ENCODE measurements around the gene ETNK2.
"Not testable (repeated sequence)": the region's sequence is repeated elsewhere in the genome, so short reads cannot be mapped to it uniquely, and the experiment has no call there.

The ETNK2 gene

DNA sequence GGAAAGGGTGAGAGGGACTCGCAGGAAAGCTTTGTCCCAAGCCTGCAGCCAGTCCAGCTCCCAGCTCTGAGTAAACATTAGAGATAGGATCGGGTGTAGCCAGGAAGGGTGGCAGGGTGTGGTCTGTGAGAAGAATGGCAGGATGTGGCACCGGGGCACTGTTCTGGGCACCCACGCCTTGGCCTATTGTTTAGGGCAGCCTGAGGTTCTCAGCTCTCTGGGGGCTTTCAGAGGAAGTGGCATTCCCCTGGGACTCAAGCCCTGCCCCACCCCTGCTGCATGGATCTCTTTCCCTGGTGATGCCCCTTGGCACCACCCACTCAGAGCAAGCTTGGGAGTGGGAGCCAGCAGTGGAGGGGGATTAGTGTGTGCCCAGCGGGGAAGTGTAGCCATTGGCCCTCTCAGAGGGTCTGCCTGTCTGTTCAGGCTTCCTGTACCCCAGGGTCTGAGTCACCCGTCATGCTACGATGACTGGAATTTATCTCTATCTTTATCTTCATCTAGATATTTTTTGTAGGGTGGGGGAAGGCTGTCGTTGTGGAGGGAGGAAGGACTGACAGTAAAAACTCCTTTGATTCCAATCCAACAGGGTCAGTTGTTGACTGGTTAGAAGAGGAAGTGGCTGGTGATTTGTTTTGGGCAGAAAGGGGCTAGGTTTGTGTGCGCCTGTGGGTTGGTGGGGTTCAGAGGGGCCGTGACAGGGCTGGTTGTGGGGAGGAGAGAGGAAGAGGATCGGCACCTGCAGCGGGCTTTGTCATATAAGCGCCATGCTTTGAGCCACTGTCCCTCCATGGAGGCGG is 47.3 kb downstream of the ETNK2 start:
- no peak overlapping the region for H3K4me3 ChIP-seq (ENCODE audit: low read depth, low read length)
- TF ChIP-seq CTCF (IDR thresholded peaks at IDR 0.05; ENCODE audit: low read depth, low read length), result no peak

GRCh38 chr1:204103431-204103741 is 48.5 kb downstream of the ETNK2 start:
- no peak for TF ChIP-seq CTCF (IDR thresholded peaks at IDR 0.05; ENCODE audit: low read depth, low read length)
- H3K4me3 ChIP-seq (ENCODE audit: low read depth, low read length), result no peak overlapping the region

GRCh38 chr1:204102739-204103430 is 49.0 kb downstream of the ETNK2 start:
- H3K4me3 ChIP-seq (ENCODE audit: low read depth, low read length), result no peak overlapping the region
- no peak for TF ChIP-seq CTCF (IDR thresholded peaks at IDR 0.05; ENCODE audit: low read depth, low read length)

GRCh38 chr1:204102029-204102611 is 49.7 kb downstream of the ETNK2 start:
- no peak overlapping the region for H3K4me3 ChIP-seq (ENCODE audit: low read depth, low read length)
- TF ChIP-seq CTCF (IDR thresholded peaks at IDR 0.05; ENCODE audit: low read depth, low read length), result no peak

GRCh38 chr1:204099754-204100153 is 52.1 kb downstream of the ETNK2 start:
- not testable (repeated sequence) for H3K4me3 ChIP-seq (ENCODE audit: low read depth, low read length)

GRCh38 chr1:204098683-204099082 is 53.2 kb downstream of the ETNK2 start:
- TF ChIP-seq CTCF (IDR thresholded peaks at IDR 0.05; ENCODE audit: low read depth, low read length), result no peak
- no peak overlapping the region for H3K4me3 ChIP-seq (ENCODE audit: low read depth, low read length)

DNA sequence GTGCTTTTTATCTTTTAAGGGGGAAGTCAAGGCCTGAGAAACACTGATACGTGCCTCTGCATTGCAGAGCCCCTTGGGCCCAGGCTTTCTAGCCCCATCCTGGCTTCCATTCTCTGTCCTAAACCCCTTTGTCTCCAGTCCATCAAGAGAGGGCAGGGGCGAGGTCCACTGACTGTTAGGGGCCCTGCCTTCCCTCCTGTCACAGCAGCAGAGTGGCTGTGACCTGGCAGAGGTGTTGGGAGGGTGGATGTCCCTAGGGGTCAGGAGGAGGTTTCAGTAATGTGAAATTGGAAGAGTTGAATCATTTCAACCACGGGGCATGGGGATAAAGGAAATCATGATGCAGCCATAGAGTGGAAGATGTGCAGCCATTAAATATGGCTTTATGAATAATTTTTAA is 54.9 kb downstream of the ETNK2 start:
- no peak overlapping the region for H3K4me3 ChIP-seq (ENCODE audit: low read depth, low read length)
- no peak for TF ChIP-seq CTCF (IDR thresholded peaks at IDR 0.05; ENCODE audit: low read depth, low read length)
